ENCODE data around the gene MAP2.
"Not testable (repeated sequence)": the region's sequence is repeated elsewhere in the genome, so short reads cannot be mapped to it uniquely, and the experiment has no call there.

MAP2 gene

GRCh38 chr2:209598227-209598626 is 174.4 kb downstream of the MAP2 start:
- not testable (repeated sequence) for DNase-seq

GRCh38 chr2:209600341-209601171 is 176.7 kb downstream of the MAP2 start:
- DNase-seq: no peak

DNA sequence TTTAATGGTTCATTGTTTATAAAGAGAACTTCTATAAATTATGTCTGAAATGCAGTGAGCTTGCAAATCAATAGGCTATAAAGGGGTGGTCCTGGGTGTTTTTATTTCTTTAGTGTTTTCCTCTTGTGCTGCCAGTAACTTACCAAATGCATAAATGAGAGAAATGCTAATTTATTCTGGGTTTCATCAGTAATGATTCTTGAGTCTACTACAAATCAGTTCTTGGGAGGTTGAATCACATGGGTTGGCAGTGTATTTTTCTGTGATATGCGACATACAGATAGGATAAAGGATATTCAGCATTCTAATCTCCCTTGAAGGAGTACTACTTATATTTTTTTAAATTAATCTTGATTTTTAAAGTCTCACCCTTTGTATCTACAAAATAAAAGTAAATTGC is 177.7 kb downstream of the MAP2 start:
- no peak for DNase-seq

DNA sequence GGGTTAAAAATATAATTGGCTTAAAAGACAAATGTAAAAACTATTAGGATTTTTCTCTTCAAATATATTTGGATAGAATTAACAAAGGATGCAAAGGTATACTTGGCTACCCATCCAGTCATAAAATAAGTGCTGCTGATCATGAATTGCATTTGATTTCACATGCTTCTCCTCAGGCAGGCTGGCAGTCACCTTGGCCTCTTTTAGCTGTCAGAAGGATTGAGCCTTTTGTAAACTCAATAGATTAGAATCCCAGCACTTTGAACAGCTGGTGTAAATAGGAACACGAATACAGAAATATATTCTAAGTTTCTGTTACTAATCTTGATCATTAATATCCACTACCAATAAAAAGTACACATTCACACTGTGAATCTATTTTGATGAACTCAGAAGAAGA is 178.4 kb downstream of the MAP2 start:
- DNase-seq: no peak

GRCh38 chr2:209609531-209609930 is 185.7 kb downstream of the MAP2 start:
- no peak for DNase-seq

DNA sequence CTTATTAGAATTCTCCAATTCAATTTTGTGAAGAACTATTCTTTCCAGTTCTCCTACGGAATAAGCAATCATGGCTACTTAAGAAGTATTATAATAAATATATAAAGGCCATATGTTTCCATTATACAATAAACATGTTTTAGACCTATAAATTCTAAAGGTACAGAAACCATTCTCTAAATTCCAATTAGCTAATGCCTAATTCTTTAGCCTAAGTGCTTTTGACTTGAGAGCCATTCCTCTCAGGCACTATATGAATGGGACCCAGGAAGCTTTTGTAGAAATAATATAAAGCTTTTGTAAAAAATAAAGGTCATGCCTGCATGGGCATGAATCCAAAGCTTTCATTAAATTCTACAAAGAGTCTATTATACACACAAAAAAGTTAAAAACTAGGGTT is 186.8 kb downstream of the MAP2 start:
- no peak for DNase-seq

- DNase-seq: no peak
Measured at GRCh38 chr2:209613649-209614305, 189.9 kb downstream of the MAP2 start.

- DNase-seq: no peak
Measured at GRCh38 chr2:209614690-209615369, 191.0 kb downstream of the MAP2 start.

DNA sequence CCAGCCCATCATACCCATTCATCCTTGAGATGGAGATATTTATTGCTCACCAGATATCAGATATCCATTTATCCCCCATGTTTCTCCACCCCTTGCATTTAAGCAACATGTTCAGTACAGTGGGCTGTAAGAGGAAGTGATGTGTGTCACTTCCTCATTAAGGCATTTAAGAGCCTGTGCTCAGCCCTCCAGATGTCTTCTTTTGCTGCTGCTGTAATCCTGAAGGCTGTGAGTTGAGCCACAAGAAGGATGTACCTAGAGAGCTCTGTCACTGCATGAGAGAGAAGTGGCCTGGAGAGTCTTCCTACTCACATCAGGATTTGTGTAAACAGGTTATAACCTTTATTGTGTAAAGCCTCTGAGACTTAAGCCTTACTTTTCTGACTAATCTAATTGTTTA is 195.9 kb downstream of the MAP2 start:
- DNase-seq: no peak

DNA sequence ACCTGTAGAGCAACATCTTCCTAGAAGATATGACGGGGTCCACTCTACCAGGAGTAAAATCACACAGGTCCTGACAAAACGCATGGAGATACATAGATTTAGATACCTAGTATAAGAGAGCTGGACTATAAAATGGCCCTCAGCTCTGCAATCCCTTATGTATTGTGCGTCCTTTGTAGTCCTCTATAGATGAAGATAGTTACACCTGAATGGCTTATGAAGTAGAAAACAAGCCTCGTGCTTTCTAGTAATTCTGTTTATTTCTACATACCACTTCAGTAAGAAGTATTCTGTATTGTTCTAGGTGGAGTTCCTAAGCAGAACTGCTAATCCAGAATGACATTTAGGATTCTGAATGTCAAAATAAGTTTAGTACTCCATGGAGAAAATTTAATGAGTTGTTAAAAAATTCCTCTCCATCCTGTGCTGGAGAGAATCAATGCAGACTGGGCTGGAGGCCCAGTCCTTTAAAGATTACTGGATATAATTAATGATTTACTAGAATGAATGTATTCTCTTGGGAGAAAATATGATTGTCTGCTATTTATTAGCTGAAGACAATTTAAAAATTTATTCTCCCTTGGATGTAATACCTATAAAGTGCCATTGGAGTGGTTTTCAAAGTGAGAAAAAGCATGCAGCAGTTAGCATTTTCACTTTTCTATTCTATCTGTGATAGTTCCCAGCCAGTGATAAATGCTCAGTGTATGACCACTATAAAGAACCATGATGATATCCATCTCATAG is 200.5 kb downstream of the MAP2 start:
- DNase-seq: no peak

DNA sequence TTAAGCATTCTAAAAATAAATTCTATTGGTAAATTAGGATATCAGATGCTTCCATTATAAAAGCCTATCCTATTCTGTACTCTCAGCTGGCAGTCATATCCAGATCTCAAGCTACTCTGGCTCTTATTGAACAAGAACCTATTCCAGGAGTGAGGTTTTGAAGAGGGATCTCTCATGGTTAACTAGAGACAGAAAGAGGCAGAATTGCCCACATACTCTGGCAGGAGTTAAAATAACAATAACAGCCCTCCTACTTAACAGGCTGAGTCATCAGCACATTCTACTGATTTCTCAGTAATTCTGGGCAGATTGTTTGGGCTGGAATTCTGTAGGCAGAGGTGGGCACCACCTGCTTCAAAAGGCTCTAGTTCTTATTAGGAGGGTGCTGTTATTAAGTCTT is 205.8 kb downstream of the MAP2 start:
- no peak for DNase-seq

- no peak for DNase-seq
Measured at GRCh38 chr2:209633911-209634310, 210.1 kb downstream of the MAP2 start.

- DNase-seq: no peak
Measured at GRCh38 chr2:209636076-209636475, 212.2 kb downstream of the MAP2 start.

DNA sequence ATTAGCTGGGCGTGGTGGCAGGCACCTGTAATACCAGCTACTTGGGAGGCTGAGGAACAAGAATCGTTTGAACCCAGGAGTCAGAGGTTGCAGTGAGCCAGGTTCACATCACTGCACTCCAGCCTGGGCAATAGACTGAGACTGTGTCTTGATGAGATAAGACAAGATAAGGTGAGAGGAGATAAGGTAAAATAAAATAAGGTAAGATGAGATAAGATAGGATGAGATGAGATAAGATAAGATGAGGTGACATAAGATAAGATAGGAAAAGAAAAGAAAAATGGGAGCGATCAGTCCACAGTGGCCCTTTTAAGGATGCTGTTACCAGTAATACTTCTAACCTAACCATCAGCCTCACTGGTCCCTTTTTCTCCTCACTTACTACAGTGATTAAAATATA is 213.4 kb downstream of the MAP2 start:
- DNase-seq: no peak

GRCh38 chr2:209638346-209638745 is 214.5 kb downstream of the MAP2 start:
- no peak for DNase-seq

DNA sequence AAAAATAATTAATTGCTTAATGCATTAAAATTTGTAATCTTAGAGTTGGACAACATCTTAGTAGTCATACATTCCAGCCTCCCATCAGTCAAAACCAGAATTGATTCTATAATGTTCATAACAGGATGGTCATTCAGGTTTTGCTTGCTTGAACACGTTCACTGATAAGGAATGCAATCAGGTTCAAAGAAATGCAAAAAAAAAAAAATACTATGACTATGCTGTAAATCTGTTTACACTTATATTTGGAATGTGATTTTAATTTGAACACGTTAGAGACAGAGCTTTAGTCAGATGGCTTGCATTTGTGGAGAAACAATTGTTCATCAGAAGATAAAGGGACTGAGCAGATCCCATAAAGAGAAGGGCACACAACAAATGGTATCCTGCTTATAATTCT is 216.5 kb downstream of the MAP2 start:
- no peak for DNase-seq

GRCh38 chr2:209642146-209642820 is 218.4 kb downstream of the MAP2 start:
- no peak for DNase-seq

DNA sequence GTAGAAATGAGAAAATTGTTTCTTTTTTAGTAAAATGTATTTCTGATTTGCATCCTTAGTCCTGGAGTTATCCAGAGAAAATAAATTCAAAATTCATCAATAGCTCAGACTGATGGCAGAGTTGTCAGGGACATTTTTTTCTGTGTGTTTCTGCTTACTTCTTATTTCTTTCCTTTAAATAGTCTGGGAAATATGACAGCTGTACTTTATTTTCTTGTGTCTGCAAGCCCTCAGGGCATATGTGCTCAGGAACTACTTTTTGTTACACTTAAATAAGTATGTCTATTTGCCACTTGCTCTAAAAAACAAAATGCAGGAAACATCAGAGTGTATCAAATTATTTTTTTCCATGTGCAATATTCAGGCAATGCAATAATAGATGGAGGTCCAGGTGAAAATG is 221.0 kb downstream of the MAP2 start:
- DNase-seq: no peak

- no peak for DNase-seq
Measured at GRCh38 chr2:209648714-209649113, 224.9 kb downstream of the MAP2 start.

DNA sequence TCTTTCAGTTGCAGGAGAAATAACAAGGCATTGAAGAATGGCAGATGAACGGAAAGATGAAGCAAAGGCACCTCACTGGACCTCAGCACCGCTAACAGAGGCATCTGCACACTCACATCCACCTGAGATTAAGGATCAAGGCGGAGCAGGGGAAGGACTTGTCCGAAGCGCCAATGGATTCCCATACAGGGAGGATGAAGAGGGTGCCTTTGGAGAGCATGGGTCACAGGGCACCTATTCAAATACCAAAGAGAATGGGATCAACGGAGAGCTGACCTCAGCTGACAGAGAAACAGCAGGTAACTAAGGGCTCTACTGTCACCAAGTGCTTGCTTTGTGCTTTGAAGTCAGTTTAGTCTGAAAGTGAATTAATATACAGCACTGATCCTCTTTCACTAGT is 229.3 kb downstream of the MAP2 start:
- DNase-seq: no peak

GRCh38 chr2:209661286-209661894 is 237.5 kb downstream of the MAP2 start:
- no peak for DNase-seq

DNA sequence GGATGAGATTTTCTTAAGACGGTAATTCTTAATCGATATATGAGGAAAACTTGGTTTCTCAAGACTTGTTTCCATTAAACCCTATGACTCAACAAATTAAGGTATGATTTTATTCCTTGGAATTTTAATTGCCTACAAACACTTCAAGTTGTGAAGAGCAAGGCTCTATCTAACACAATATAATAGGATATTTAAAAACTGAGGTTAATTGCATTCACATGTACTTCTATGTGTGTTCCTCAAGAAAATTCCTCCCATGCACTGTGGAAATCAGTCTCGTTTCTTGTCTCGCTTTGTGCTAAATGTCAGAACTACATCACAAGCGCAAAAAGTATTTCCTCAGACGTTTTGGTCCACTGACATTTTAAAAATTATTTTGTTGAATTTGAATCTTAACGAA is 238.2 kb downstream of the MAP2 start:
- no peak for DNase-seq

Measured in NCI-H187 treated with DMSO at 0.1 percent for 48 hours (cell line).